ENCODE data around the gene DUSP15. TPM values are rescaled to one million over a fixed set of nuclear protein-coding genes. Genes with fewer than 3 reads are reported as not detected.

Gene DUSP15
- total and polyA plus RNA-seq, 9 of the 15 experiments (the other 6 are each of a cell fraction or from before 2014, with no cell fraction given) = 0.34 TPM; not detected in 8

GRCh38 chr20:31835977-31836852 is 34.1 kb downstream of the DUSP15 start (continued):
- TF ChIP-seq CHD7 (IDR thresholded peaks at IDR 0.05; ENCODE audit: low read depth, low read length) = no peak
- no peak for TF ChIP-seq KDM5B (IDR thresholded peaks at IDR 0.05; ENCODE audit: insufficient replicate concordance, low read depth, low read length)
- TF ChIP-seq RFX5 (IDR thresholded peaks at IDR 0.05; ENCODE audit: low read depth, low read length) = no peak
- TF ChIP-seq SPI1 (IDR thresholded peaks at IDR 0.05; ENCODE audit: borderline replicate concordance, low read depth, low read length) = no peak
- TF ChIP-seq ZNF311 (CRISPR knock-in tag; IDR thresholded peaks at IDR 0.05) = 0 out of 2 replicates have a peak, but pooled peaks have one; percentile 15
- TF ChIP-seq ARID1B (IDR thresholded peaks at IDR 0.05) = peak; percentile 87
- no peak for TF ChIP-seq DIDO1 (tag; IDR thresholded peaks at IDR 0.05; ENCODE audit: low read depth)
- TF ChIP-seq SAP30 (IDR thresholded peaks at IDR 0.05; ENCODE audit: borderline replicate concordance, insufficient read depth, low read depth, low read length, poor library complexity, severe bottlenecking) = no peak
- no peak for TF ChIP-seq ZNF197 (CRISPR knock-in tag; IDR thresholded peaks at IDR 0.05; ENCODE audit: low read depth)
- TF ChIP-seq RBM25 (IDR thresholded peaks at IDR 0.05; ENCODE audit: low read depth, low read length, severe bottlenecking) = peak; percentile 76
- TF ChIP-seq NCOR1 (IDR thresholded peaks at IDR 0.05) = no peak
- peak; percentile 65 for TF ChIP-seq SMARCB1 (IDR thresholded peaks at IDR 0.05; ENCODE audit: insufficient read length, low read depth)
- no peak for TF ChIP-seq ZBTB8A (IDR thresholded peaks at IDR 0.05; ENCODE audit: partially characterized antibody)
- no peak for TF ChIP-seq MITF (IDR thresholded peaks at IDR 0.05)
